GM21423 (cell line): ENCODE measurements around the gene DRC1.

ENCODE experiments used
- ATAC-seq: cut with Tn5 transposase; IDR thresholded peaks from one replicate; pipeline ENCODE4 v1.9.1; 2021; ENCODE audit warnings: mild to moderate bottlenecking, moderate library complexity; ENCODE audit not compliant: unreplicated experiment

Gene DRC1

DNA sequence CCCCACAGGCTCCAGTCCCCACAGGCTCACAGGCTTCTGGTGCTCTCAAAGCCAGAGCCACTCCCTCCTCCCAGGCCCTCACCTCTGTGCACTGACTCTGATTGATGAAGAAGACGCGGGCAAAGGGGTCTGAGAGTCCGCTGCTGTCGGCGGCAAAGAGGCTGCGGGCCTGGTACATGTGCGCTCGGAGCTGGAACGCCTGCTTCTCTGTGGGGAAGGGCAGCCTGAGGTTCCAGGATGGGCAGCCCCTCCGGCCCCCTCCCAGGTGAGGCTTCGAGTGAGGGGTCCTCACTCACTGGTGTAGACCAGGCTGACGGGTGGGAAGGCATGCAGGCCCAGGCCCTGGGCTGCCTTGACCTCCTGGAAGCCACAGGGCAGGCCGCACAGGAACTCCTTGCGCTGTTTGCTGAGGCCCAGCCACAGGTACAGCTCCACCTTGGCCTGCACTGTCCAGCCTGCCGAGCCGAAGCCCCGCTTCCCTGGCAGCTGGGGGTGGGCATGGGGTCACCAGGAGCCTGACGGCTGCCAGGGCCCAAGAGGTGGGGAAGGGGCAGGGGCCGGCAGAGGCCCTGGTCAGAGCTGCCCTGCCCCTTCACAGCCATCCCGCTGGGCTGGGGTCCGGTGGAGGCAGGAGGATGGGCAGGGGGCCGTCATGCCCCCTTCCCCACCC is 74.2 kb downstream of the DRC1 start:
- no peak for ATAC-seq

DNA sequence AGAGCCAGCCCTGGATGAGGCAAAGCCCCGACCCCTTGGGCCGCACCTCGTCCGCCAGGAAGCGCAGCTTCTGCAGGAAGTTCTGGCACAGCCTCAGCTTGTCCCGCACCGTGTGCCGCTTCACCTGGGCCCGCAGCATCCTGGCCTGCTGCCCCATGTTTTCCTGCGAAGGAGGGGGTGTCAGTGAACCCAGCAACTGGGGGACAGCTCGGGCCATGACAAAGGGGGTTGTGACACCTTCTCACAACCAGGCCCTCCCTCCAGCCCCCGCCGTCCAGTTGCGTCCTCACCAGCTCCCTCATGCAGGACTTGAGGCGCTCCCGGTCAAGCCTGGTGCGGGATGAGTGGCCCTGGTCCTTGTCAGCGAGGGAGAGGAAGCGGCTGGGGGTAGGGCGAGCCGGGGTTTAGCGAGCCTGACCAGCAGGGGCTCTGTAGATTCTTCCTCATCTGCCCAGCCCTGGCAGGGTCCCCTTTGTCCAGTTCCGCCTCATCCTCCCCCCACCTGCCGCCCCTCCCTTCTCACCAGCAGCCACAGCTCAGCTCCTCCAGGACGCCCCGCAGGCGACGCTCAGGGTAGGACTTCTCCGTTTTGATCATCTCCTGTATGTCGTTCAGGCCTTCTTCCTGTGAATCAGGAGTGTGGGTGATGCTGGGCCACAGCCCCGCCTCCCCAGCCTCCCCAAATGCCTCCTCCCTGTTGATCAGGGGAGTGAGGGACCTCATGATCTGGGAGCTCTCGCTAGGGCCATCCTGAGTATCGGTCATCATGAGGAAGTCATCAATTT is 75.6 kb downstream of the DRC1 start:
- no peak for ATAC-seq

DNA sequence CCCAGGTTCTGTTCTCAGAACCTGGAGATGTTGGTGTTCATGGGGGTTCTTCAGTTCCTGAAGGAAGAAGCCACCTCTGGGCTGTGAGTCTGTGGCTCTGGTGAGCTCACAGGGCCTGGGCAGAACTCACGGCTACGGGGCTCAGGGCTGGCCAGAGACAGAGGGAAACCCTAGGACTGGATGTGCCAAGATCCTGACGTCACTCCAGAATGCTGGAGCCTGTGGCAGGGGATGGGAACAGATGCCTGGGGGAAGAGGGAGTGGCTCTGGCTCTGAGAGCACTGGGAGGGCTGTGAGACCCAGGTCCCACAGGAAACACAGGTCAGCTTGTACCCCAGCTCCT is 76.2 kb downstream of the DRC1 start, which contains the start of gene OTOF:
OTOF (minus strand) TSS at position 214 of the 343 bp plus-strand sequence.
- no peak for ATAC-seq

DNA sequence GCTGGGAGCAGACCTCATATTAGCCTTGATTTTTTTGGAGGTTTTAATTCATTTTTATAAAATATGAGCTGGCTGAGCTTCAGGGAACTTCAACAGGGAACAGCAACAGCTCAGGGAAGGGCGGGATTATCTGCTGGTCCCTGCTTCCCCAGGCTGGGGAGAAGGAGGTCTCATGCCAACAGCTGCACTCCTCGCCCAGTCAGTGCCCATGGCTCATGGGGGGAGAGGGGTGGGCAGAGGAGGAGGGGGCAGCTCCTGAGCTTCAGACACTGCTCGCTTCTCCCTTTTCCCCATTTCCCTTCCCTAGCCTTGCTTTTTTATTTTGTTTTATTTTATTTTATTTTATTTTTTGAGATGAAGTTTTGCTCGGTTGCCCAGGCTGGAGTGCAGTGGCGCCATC is 76.6 kb downstream of the DRC1 start:
- ATAC-seq, result no peak

DNA sequence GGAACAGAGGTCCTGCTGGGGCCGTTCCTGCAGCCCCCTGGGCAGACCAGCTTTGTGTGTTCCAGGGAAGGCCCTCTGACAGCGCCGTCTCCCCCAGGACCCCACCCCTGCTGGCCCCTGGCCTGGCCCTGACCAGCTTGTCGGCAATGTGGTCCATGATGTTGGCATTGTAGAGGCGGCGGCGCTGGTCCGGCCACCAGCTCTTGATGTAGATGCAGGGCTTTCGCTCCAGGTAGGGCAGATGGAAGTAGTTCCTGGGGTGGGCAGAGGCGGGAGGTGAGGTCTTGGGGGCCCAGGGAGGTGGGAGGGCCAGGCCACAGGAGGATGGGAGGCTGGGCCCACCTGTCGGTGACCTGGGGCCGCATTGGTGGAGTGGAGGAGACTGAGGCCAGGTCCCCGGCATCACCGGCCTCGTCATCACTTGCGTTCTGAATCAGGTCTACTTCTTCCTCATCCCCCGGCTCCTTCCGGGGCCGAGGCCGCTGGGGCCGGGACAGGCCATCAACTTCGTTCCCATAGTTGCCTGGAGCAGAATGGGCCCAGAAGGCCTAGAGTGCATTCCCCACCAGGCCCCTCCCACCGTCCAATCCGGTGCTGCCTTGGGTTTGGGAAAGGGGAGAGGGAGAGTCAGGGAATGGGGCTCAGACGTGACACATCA is 77.5 kb downstream of the DRC1 start:
- ATAC-seq, result no peak

DNA sequence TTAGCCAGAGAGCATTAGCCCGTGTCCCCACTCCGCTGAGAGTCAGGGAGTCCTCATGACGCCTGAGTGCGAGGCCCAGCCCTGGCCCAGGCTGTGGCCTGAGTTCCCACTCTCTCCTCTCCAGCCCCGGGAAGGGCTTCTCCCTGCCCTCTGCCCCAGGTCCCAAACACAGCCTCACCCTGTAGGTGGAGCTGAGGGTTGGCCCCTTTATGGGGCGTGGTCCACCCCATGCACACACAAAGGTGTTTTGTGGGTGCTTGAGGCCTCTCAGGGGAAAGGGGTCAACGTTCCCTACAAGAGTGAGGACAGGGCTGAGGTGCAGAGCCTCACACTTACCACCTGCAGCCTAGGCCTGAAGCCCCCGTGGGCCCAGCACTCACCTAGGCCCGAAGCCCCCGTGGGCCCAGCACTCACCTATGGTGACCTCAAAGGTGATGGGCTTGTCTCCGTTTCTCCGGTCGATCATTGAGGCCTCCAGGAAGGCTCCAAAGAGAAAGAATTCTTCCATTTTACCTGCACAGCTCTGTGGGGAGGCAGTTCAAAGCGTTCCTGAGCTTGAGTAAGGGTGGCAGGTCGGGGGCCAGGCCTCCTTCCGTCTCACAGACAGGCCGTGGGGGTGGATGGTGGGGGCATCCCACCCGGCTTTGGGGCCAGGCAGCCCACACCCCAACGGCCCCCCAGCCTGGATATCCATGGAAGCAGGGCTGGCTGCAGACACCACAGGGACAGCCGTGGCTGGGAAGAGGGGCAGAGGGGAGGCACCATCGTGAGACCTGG is 78.3 kb downstream of the DRC1 start:
- ATAC-seq, result no peak

DNA sequence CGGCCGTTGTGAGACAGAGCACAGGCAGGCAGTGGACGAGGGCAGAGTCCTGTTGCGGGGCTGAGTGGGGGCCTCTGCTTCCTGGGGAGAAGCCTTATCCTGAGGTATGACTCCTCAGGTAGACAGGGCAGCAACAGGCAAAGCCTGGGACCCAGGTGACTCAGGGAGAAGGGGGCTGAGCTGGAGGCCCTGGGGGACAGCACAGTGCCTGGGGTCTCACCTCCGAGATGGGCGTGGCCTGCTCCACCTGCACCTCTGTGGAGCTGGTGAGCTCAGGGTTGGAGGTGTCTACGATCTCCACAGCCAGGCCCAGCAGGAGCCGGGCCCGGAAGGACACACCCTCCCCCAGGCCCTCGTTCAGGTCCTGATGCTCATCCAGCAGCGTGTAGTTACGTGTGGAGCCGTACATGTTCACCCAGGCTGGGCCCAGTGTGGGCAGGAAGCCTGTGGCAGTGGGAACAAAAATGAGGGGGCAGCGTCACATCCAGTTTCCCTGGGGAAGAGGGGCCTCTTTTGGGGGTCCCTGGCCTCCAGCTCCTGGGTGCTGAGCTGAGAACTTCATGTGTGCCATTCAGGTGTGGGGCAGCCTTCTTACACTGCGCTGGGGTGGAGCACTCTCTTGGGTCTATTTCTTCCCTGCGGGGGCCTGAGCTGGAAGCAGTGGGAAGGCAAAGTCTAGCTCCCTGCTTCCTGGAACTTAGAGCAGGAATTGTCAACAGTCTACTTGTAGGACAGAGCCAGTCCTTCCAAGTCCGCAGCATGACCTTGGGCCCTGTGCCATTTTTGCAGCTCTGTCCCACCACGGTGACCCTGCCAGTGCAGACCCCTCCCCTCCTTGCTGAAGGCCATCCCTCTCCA is 79.1 kb downstream of the DRC1 start:
- ATAC-seq, result no peak

DNA sequence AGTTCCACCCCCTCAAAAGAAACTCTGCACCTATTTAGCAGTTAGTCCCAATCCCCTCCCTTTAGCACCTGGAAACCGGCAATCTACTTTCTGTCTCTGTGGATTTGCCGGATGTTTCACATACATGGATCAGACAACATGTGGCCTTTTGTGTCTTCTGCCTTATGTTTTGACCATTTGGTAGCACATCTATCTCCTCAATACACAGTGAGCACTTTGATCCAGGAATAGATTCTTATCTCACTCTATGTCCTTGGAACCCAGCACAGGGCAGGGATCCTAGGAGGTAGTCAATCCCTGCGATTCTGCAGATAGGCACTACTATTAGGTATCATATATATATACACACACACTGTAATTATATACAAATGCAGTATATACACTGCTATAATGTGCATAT is 80.0 kb downstream of the DRC1 start:
- no peak for ATAC-seq

DNA sequence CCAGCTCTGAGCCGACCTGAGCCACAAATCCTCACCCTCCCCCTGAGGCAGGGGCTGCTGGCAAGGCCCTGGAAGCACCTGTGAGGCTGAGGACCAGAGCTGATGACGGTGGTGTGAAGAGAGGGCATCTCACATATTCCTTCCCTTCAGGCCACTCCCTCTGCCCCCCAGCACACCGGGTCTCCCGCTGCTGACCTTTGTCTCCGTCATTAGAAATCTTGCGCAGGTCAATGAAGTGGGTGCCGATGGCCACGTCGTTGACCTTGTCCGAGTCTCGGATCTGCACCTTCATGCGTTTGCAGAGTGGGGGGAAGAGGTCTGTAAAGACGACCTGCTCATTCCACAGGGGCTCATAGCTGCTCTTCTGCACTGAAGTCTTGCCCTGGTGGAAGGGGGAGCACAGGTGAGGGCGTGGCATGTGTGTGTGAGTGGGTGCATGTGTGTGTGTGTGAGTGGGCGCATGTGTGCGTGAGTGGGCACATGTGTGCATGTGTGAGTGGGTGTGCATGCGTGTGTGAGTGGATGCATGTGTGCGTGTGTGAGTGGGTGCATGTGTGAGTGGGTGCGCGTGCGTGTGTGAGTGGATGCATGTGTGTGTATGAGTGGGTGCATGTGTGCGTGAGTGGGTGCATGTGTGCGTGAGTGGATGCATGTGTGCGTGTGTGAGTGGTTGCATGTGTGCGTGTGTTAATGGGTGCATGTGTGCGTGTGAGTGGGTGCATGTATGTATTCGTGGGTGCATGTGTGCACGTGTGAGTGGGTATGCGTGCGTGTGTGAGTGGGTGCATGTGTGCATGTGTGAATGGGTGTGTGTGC is 80.7 kb downstream of the DRC1 start:
- ATAC-seq, result no peak

DNA sequence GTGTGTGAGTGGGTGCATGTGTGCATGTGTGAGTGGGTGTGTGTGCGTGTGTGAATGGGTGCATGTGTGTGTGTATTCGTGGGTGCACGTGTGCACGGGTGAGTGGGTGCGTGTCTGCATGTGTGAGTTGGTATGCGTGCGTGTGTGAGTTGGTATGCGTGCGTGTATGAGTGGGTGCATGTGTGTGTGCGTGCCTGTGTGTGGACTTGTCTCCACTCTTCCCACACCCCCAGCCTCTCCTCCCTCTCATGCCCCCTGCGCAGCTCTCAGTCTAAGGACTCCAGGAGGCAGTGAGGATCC is 81.3 kb downstream of the DRC1 start:
- ATAC-seq, result no peak

DNA sequence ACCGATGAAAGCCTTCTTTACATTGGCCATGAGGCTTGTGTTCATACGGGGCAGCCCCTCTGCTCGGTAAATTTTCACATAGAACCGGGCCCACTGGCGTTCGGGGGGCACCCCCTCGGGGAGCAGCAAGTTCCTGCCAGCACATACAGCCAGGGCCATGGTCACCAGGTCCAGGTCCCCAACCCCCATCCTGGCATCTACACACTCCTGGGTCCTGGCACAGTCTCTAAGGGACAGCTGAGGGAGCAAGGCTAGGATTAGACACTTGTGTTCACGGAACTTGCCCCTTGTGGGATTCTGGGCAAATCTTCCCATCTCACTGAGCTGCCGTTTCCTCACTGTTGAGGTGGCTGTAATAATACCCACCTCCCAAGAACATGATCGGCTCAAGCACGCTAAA is 81.8 kb downstream of the DRC1 start:
- no peak for ATAC-seq

DNA sequence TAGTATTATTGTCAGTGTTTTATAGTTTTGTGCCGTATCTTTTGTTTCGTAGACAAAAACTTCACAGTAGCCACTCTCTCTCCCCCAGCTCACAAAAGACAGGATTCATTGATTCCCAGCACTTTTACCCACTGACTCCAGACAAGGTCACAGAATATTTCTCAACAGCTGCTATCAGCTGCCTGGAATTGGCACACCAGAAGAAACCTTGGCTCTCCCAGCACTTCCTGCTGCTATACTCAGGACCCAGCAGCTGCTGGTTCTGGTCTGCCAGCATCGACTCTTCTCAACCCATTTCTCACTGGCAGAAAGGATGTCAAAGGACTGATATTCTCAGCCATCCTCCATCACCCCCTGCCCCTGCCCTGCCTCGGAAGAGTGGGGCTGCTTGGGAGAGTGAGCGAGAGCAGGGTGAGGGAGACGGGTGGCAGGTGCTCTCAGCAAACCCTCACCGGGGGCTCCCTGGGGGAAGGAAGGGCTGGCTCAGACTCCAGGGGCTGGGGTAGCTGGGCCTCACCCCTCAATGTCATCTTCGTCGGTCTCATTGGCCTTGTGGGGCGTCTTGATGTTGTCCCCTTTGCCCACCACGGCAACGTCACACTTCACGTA is 82.3 kb downstream of the DRC1 start:
- ATAC-seq, result no peak

DNA sequence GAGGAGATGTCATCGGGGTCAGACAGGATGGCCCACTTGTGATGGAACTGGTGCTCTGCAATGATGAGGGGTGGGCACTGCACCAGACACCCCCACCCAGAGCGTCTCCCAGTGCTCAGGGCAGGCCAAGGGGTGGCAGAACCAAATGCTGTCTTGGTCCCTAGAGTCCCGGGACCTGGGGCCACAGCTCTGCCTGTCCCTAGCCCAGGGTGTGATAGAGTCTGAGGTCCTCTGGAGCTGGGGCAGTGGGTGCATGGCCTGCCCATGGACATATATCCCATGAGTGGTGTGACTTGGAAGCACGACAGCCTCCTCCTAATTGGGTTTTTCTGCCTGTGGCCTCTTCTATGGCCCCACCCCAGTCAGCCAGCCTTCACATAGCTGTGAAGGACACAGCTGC is 82.9 kb downstream of the DRC1 start:
- ATAC-seq, result no peak

DNA sequence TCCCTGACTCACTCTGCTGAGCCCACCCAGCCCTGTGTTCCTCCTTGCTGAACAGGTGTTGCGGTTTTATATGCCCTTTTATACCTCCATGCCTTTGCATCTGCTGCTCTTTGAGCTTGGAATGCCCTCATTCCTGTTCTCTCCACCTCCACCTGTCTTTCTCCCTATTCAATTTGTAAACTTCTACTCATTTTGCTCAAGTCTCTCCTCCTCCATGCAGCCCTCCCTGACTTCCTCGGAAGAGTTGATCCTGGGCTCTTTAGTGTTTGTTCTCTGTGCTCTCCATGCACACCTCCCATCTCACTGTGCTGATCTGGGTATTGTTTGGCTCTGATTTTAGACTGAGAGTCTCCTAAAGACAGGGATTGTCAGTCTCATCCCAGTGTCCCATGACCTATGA is 83.4 kb downstream of the DRC1 start:
- no peak for ATAC-seq

DNA sequence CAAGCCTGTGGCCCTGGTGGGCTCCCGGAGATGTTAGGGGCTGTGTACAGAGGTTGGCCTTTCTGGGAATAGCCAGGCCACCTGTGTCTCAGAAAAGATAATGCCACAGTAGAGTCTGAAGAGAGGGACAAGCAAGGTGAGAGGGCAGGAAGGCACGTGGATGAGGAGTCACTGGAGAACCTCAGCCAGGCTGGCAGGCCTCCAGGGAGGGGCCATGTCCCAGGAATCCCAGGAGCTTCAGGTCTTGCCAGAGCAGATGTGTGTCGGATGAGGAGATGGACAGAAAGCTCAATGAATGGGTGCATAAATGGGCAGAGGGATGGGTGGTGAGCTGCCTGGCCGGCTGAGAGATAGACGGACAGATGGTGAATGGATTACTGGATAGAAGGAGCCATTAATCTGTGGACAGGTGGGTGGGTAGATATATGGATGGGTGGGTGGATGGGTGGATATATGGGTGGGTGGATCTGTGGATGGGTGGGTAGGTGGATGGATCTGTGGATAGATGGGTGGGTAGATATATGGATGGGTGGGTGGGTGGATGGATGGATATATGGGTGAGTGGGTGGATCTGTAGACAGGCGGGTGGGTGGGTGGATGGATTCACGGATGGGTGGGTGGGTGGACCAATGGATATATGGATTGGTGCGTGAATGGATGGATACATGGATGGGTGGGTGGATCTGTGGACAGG is 84.2 kb downstream of the DRC1 start:
- no peak for ATAC-seq

DNA sequence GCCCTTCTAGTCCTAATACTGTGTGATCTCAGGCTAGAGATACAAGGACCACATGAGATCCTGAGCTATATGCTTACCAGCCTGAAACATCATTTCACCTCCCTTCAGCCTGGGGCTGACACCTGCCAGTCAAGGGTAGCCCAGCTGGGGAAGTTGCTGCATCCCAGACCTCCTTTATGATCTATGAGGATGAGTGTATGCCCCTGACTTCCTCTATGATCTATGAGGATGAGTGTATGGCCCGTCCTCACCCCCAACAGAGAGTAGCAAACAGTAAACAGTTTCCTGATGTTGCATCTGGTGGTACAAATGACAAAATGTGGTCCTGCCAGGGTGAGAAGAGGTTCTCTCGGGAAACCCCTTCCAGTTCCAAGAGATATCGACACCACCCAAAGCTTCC is 85.1 kb downstream of the DRC1 start:
- no peak for ATAC-seq

DNA sequence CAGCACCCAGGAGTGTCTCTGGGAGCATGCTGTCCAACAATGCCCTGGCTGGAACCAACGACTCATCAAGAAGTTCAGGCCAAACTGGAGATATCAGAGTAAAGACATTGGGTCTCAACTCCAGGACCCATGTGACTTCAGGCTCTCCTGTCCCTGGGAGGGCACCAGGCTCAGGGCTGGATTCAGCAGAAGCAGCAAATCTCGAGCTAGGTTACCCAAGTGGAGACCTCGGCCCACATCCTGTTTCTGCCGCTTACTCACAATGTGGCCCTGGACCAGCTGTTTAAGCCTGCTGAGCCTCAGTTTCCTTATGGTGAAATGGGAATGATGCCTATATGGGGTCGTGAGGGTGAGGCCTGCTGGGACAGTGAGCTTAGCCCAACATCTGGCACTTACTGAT is 85.5 kb downstream of the DRC1 start:
- no peak for ATAC-seq

DNA sequence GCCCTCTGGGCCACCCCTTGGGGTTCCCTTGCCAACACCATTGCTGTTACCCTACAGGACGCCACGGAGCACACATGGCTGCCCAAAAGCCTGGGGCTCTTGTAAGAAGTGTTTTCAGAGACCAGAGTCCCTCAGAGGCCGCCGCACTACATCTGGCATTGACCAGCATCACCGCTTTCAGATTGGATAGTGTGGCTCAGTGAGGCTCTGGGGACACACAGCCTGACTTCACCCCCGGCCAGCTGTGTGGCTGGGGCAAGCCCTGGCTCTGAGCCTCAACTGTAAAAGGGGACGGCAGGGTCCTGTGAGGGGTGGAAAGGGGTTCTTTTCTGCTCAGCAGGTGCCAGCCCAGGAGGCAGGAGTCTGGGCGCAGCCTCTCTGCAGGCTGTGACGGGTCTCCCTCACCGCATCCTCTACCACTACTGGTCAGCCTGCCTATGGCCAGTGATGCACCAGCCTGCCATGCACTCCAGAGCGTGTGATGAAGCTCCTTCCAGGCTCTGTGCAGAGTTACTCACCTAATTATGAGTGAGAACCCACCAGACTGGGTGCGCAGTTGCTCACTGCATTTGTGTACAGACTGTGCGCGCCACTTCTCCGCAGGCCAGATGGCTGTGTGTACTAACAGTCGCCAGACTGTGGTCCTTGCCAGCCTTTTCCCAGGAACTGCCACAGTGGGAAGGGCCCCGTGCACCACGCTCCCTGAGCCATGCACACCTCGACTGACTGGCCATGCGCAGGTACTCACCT is 86.9 kb downstream of the DRC1 start:
- no peak for ATAC-seq
